ENCODE data around the gene CIP2A.

CIP2A gene

DNA sequence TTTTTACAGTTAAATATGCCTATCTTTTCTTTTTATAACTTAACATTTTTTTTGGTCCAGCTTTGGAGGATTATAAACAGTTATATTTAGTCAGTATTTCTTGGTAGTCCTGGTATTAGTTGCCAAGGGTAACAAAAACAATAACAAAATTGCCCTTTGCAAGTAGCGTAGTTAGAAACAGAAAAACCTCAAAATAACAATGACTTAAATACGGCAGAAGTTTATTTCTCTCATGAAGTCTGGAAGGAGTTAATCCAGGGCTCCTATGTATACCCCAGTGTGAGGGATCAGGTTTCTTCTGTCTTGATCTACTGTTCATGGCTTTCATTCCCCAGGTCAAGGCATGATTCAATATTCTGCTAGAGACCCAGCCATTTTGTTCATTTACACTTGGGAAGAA is 64.7 kb downstream of the CIP2A start:
- H3K4me3 ChIP-seq (ENCODE audit: control insufficient read depth, low read depth, low read length): no peak overlapping the region
- no peak for DNase-seq (ENCODE audit: low read depth)
- TF ChIP-seq, protein P1, sequence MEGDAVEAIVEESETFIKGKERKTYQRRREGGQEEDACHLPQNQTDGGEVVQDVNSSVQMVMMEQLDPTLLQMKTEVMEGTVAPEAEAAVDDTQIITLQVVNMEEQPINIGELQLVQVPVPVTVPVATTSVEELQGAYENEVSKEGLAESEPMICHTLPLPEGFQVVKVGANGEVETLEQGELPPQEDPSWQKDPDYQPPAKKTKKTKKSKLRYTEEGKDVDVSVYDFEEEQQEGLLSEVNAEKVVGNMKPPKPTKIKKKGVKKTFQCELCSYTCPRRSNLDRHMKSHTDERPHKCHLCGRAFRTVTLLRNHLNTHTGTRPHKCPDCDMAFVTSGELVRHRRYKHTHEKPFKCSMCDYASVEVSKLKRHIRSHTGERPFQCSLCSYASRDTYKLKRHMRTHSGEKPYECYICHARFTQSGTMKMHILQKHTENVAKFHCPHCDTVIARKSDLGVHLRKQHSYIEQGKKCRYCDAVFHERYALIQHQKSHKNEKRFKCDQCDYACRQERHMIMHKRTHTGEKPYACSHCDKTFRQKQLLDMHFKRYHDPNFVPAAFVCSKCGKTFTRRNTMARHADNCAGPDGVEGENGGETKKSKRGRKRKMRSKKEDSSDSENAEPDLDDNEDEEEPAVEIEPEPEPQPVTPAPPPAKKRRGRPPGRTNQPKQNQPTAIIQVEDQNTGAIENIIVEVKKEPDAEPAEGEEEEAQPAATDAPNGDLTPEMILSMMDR (IDR thresholded peaks at IDR 0.05; ENCODE audit: control insufficient read depth, insufficient read depth, low read depth, low read length, missing control alignments): no peak

DNA sequence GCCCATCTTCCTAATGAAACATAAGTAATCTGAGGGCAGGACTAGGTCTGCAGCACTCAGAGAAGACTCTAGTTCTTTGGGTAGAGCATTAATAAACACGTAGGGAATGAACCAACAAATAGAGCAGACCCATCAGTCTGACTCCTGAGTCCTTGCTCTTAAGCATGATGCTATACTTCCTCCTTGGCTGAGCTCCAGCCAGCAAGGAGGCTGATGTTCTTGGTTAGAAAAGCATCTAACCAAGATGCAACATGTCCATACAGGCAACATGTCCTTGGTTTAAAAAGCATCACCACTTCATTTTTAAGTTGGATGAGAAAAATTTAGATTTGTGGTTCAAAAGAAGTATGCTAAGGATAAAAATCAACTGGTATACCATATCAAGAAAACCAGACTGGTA is 70.3 kb downstream of the CIP2A start:
- no peak overlapping the region for H3K4me3 ChIP-seq (ENCODE audit: control insufficient read depth, low read depth, low read length)
- no peak for DNase-seq (ENCODE audit: low read depth)
- TF ChIP-seq, protein P1 (IDR thresholded peaks at IDR 0.05; ENCODE audit: control insufficient read depth, insufficient read depth, low read depth, low read length, missing control alignments): no peak

DNA sequence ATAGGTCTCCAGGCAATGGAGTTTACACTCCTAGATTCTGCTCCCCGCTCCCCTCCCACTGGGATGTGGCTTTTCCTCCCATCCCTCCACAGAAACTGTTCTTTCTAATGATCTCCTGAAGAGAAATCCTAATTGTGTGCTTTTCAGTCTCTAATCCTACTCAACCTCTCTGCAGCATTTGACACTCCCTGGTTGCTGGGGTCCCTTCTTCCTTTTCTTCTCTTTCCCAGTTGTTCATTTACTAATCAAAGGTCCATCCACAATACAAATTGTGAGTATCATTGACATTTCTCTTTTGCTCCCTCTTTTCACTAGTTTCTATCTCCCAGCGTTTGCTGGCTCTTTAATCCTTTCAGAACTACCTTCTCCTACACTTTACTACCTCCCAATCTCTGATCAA is 72.4 kb downstream of the CIP2A start:
- H3K4me3 ChIP-seq (ENCODE audit: control insufficient read depth, low read depth, low read length): no peak overlapping the region
- TF ChIP-seq, protein P1 (IDR thresholded peaks at IDR 0.05; ENCODE audit: control insufficient read depth, insufficient read depth, low read depth, low read length, missing control alignments): no peak
- no peak for DNase-seq (ENCODE audit: low read depth)

DNA sequence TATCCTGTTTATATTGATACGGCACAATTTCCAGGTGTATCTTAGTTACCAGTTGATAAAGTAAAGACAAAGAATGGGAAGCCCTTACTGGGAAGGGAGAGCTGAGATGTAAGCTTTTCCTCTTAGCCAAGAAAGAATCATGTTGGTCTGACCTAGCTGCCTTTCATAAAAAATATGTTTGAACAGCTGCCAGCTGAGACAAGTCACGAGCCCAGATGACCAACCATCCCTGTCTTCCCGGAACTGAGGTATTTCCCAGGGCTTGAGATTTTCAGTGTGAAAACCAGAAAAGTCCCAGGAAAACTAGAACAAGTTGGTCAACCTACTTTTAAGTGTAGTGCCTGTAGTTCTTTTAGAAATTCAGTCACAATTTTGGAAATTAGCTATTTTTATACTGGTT is 75.3 kb downstream of the CIP2A start:
- TF ChIP-seq, protein P1 (IDR thresholded peaks at IDR 0.05; ENCODE audit: control insufficient read depth, insufficient read depth, low read depth, low read length, missing control alignments): no peak
- no peak for DNase-seq (ENCODE audit: low read depth)
- H3K4me3 ChIP-seq (ENCODE audit: control insufficient read depth, low read depth, low read length): no peak overlapping the region

DNA sequence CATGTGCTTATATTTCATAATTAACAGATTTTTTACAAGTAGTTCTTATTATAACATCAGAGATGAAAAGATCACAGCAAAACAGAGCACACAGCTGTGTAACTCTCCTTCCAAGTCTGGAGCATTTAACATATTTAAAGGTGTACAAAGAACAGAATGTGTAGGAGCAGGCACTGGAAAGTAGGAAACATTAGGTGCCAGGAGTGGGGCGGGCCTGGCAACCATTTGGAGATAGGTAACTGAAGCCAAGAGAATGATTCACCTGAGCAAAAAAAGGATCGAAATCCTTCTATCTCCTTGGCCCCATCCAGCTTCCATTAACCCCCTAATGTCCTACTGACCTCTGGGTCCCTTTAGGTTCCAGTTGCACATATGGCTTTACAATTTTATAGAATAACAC is 76.6 kb downstream of the CIP2A start:
- no peak overlapping the region for H3K4me3 ChIP-seq (ENCODE audit: control insufficient read depth, low read depth, low read length)
- DNase-seq (ENCODE audit: low read depth): no peak
- TF ChIP-seq, protein P1 (IDR thresholded peaks at IDR 0.05; ENCODE audit: control insufficient read depth, insufficient read depth, low read depth, low read length, missing control alignments): no peak

DNA sequence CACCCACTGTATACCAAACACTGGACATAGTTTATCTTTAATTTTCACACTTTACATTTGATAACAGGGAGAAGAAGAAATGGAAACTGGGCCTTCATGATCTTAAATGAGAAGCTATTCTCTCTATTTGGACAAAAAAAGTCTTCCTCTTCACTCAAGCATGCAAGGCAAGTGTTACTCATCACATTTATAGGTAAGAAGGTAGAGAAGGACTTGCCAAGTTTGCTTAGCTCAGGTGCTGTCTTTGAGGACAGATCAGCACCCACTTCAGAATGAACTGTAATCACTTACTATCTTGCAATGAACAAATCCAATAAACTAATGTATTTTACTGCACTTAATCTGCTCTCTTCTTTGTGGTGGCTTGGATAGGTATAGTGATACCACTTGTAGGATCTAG is 77.7 kb downstream of the CIP2A start:
- TF ChIP-seq, protein P1 (IDR thresholded peaks at IDR 0.05; ENCODE audit: control insufficient read depth, insufficient read depth, low read depth, low read length, missing control alignments): no peak

DNA sequence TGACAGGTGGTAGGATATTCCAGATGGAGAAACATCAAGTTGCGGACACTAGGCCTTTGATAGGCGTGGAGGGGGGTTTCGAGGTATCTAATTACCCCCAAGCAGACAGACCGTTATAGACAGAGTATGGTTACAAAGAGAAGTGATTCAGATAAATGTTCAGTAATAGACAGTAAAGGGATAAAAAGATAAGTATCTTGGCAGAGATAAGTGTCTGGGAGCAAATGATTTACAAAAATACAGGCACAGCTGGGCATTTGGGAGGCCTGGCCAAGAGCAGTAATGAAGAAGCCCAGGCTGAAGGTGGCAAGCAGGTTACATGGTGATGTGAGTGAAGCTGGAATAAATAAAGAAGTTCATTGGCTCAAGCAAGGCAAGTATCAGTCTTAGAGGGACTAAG is 78.2 kb downstream of the CIP2A start:
- DNase-seq (ENCODE audit: low read depth): no peak
- H3K4me3 ChIP-seq (ENCODE audit: control insufficient read depth, low read depth, low read length): no peak overlapping the region
- TF ChIP-seq, protein P1 (IDR thresholded peaks at IDR 0.05; ENCODE audit: control insufficient read depth, insufficient read depth, low read depth, low read length, missing control alignments): no peak

More for the DNA sequence above, 77.7 kb downstream of the CIP2A start:
- no peak overlapping the region for H3K4me3 ChIP-seq (ENCODE audit: control insufficient read depth, low read depth, low read length)
- no peak for DNase-seq (ENCODE audit: low read depth)
